Naive thymus-derived CD8-positive, alpha-beta T cell (primary cell): ENCODE results near the gene TENT4B. TPM values are rescaled to one million over a fixed set of nuclear protein-coding genes. Genes with fewer than 3 reads are reported as not detected.

Experiments used
- ATAC-seq, 2 donors: fragments of 150-1000 bp; cut with Tn5 transposase in 1 of 2; sonication (Bioruptor Pico), chemical (Tn5 transposase) in 1 of 2; 1 replicate in 1 of 2; 2 replicates in 1 of 2; pipeline ENCODE4 v1.10.0; 2021; ENCODE audit warnings: mild to moderate bottlenecking in 2 of 2, moderate library complexity in 2 of 2
- POLR2A ChIA-PET: fragments of 350-600 bp; sonication (Branson Sonifier 250); formaldehyde crosslinking; loops from one replicate; lab custom pipeline; 2021; ENCODE audit warnings: antibody characterized with exemption; lab: Charles Lee
- DNase-seq, 10 donors: peaks; one replicate each; pipeline versions ENCODE4 v3.0.0 to v3.0.0-alpha.2; 2020 to 2022
- H3K27ac Mint-ChIP-seq, 10 donors: one replicate each; pipeline ENCODE4 v1.8.0; 2020 to 2022; ENCODE audit warnings: mild to moderate bottlenecking in 10 of 10, mixed read lengths in 10 of 10, moderate library complexity in 4 of 10, inconsistent platforms in 1 of 10
- H3K27me3 Mint-ChIP-seq, 5 donors: one replicate each; pipeline ENCODE4 v1.8.0; 2021 to 2022; ENCODE audit warnings: mixed read lengths in 5 of 5
- H3K36me3 Mint-ChIP-seq, 3 donors: one replicate each; pipeline ENCODE4 v1.8.0; 2020 to 2022; ENCODE audit warnings: mixed read lengths in 3 of 3, mild to moderate bottlenecking in 2 of 3, inconsistent platforms in 1 of 3
- H3K4me1 Mint-ChIP-seq, 4 donors: one replicate each; pipeline ENCODE4 v1.8.0; 2021 to 2022; ENCODE audit warnings: mixed read lengths in 4 of 4
- H3K4me3 Mint-ChIP-seq, 10 donors: one replicate each; pipeline ENCODE4 v1.8.0; 2020 to 2022; ENCODE audit warnings: mild to moderate bottlenecking in 10 of 10, mixed read lengths in 10 of 10, moderate library complexity in 6 of 10, inconsistent platforms in 1 of 10
- H3K9me3 Mint-ChIP-seq, 9 donors: one replicate each; pipeline ENCODE4 v1.8.0; 2020 to 2022; ENCODE audit warnings: mixed read lengths in 9 of 9, mild to moderate bottlenecking in 3 of 9, inconsistent platforms in 1 of 9, moderate library complexity in 1 of 9
- polyA plus RNA-seq, 3 donors: library from polyadenylated mRNA; unstranded; fragments of 300-500 nt; fragmentation: Illumina TruSeq; gene quantifications; one replicate each; pipeline ENCODE4 v1.2.3, GENCODE V29; 2021
- total RNA-seq, 8 experiments: library from RNA in 2 of 8; stranded (reverse) in 2 of 8; gene quantifications; one replicate each; pipeline ENCODE4 v1.2.3 and lab custom pipeline; 2021 to 2026

The TENT4B gene
- total and polyA plus RNA-seq, 5 experiments from 2014 or later: 5.3 to 27.0 (median 8.3) TPM

- H3K27me3 Mint-ChIP-seq: peaks cover 0 to 3% (median 0%) of the 10 kb centered on the region in 5 donors
- H3K36me3 Mint-ChIP-seq: no peaks in the 10 kb centered on the region
- H3K9me3 Mint-ChIP-seq: no peaks in the 10 kb centered on the region
- peaks cover 6 to 25% (median 15%) of the 10 kb centered on the region in 4 donors for H3K4me1 Mint-ChIP-seq
- H3K4me3 Mint-ChIP-seq: peak overlapping the region; percentile 63 to 86 (median 78)
- POLR2A ChIA-PET: interaction anchor here (0.7 to 1.7 kb wide), 4 partner anchors 16 to 110 kb away, joined by 3 to 10 read pairs (median 4); no protein-coding TSS in a partner anchor
- ATAC-seq (no peak), DNase-seq (no peak)
- H3K27ac Mint-ChIP-seq: peak overlapping the region in 3 of 10 donors; percentile 56 to 82 (median 66)
Measured at GRCh38 chr16:50244504-50245416, 91.7 kb downstream of the TENT4B start.

- POLR2A ChIA-PET: interaction anchor here (0.7 to 1.7 kb wide), 4 partner anchors 15 to 109 kb away, joined by 3 to 10 read pairs (median 4); no protein-coding TSS in a partner anchor
- peak overlapping the region; percentile 63 to 86 (median 78) for H3K4me3 Mint-ChIP-seq
- peak overlapping the region in 4 of 10 donors; percentile 28 to 82 (median 61) for H3K27ac Mint-ChIP-seq
- no peaks in the 10 kb centered on the region for H3K9me3 Mint-ChIP-seq
- H3K27me3 Mint-ChIP-seq: peaks cover 0 to 3% (median 0%) of the 10 kb centered on the region in 5 donors
- H3K4me1 Mint-ChIP-seq: peaks cover 6 to 25% (median 15%) of the 10 kb centered on the region in 4 donors
- ATAC-seq (peak; percentile 72 to 87), DNase-seq (peak in 6 of 10 donors; percentile 25 to 49 (median 34))
- no peaks in the 10 kb centered on the region for H3K36me3 Mint-ChIP-seq
Measured at GRCh38 chr16:50245417-50246298, 92.6 kb downstream of the TENT4B start.

GRCh38 chr16:50246299-50247122, 93.4 kb downstream of the TENT4B start:
- Mint-ChIP-seq H3K9me3 (no peaks in the 10 kb centered on the region), H3K4me3 (peak overlapping the region; percentile 59 to 87 (median 74)), H3K36me3 (no peaks in the 10 kb centered on the region), H3K27ac (peak overlapping the region in 2 of 10 donors; percentile 26 to 66), H3K4me1 (peaks cover 6 to 25% (median 16%) of the 10 kb centered on the region in 4 donors), H3K27me3 (peaks cover 0 to 3% (median 0%) of the 10 kb centered on the region in 5 donors)
- peak; percentile 46 to 48 for ATAC-seq
- DNase-seq: no peak
- POLR2A ChIA-PET: interaction anchor here (1.3 to 1.7 kb wide), 2 partner anchors 27 to 108 kb away, joined by 4 to 10 read pairs; no protein-coding TSS in a partner anchor

GRCh38 chr16:50247123-50247905, 94.2 kb downstream of the TENT4B start:
- peak overlapping the region in 3 of 10 donors; percentile 26 to 56 (median 29) for H3K27ac Mint-ChIP-seq
- no peaks in the 10 kb centered on the region for H3K36me3 Mint-ChIP-seq
- peaks cover 0 to 3% (median 0%) of the 10 kb centered on the region in 5 donors for H3K27me3 Mint-ChIP-seq
- DNase-seq (no peak), ATAC-seq (no peak)
- no peaks in the 10 kb centered on the region for H3K9me3 Mint-ChIP-seq
- POLR2A ChIA-PET: no interaction called here
- peak overlapping the region; percentile 30 to 85 (median 74) for H3K4me3 Mint-ChIP-seq
- H3K4me1 Mint-ChIP-seq: peaks cover 6 to 25% (median 16%) of the 10 kb centered on the region in 4 donors

- peak overlapping the region in 9 of 10 donors; percentile 33 to 79 (median 68) for H3K4me3 Mint-ChIP-seq
- peak overlapping the region in 4 of 10 donors; percentile 18 to 69 (median 36) for H3K27ac Mint-ChIP-seq
- H3K36me3 Mint-ChIP-seq: no peaks in the 10 kb centered on the region
- DNase-seq: no peak
- no peaks in the 10 kb centered on the region for H3K9me3 Mint-ChIP-seq
- peaks cover 6 to 25% (median 17%) of the 10 kb centered on the region in 4 donors for H3K4me1 Mint-ChIP-seq
- no peak for ATAC-seq
- peaks cover 0 to 3% (median 0%) of the 10 kb centered on the region in 5 donors for H3K27me3 Mint-ChIP-seq
- POLR2A ChIA-PET: no interaction called here
Measured at GRCh38 chr16:50247906-50248608, 95.0 kb downstream of the TENT4B start.

GRCh38 chr16:50248845-50249244, 95.7 kb downstream of the TENT4B start:
- Mint-ChIP-seq H3K4me1 (peaks cover 6 to 26% (median 18%) of the 10 kb centered on the region in 4 donors), H3K9me3 (no peaks in the 10 kb centered on the region), H3K36me3 (no peaks in the 10 kb centered on the region), H3K27me3 (no peaks in the 10 kb centered on the region), H3K27ac (peak overlapping the region in 3 of 10 donors; percentile 4 to 91 (median 52)), H3K4me3 (peak overlapping the region in 4 of 10 donors; percentile 22 to 79 (median 47))
- POLR2A ChIA-PET: no interaction called here
- ATAC-seq (no peak), DNase-seq (no peak)

GRCh38 chr16:50251375-50252081, 98.4 kb downstream of the TENT4B start:
- no peak for ATAC-seq

GRCh38 chr16:50252082-50252611, 99.0 kb downstream of the TENT4B start:
- H3K4me1 Mint-ChIP-seq: peaks cover 0 to 14% (median 7%) of the 10 kb centered on the region in 4 donors
- ATAC-seq (no peak), DNase-seq (no peak)
- peaks cover 0 to 2% (median 0%) of the 10 kb centered on the region in 3 donors for H3K36me3 Mint-ChIP-seq
- peaks cover 0 to 2% (median 0%) of the 10 kb centered on the region in 5 donors for H3K27me3 Mint-ChIP-seq
- H3K4me3 Mint-ChIP-seq: no peak overlapping the region
- POLR2A ChIA-PET: interaction anchor here (1.1 kb wide), 1 partner anchor 21 kb away, joined by 3 read pairs; no protein-coding TSS in a partner anchor
- H3K27ac Mint-ChIP-seq: peak overlapping the region in 2 of 10 donors; percentile 8 to 47
- no peaks in the 10 kb centered on the region for H3K9me3 Mint-ChIP-seq

More at GRCh38 chr16:50251375-50252081, 98.4 kb downstream of the TENT4B start:
- H3K9me3 Mint-ChIP-seq: no peaks in the 10 kb centered on the region
- POLR2A ChIA-PET: interaction anchor here (1.1 kb wide), 1 partner anchor 22 kb away, joined by 3 read pairs; no protein-coding TSS in a partner anchor
- H3K27ac Mint-ChIP-seq: no peak overlapping the region
- no peak overlapping the region for H3K4me3 Mint-ChIP-seq
- H3K36me3 Mint-ChIP-seq: peaks cover 0 to 2% (median 0%) of the 10 kb centered on the region in 3 donors
- H3K4me1 Mint-ChIP-seq: peaks cover 4 to 20% (median 12%) of the 10 kb centered on the region in 4 donors
- H3K27me3 Mint-ChIP-seq: peaks cover 0 to 2% (median 0%) of the 10 kb centered on the region in 5 donors
- DNase-seq: no peak

- DNase-seq: peak in 1 of 10 donors; percentile 10
- H3K4me3 Mint-ChIP-seq: no peak overlapping the region
- H3K27ac Mint-ChIP-seq: peak overlapping the region in 1 of 10 donors; percentile 32
- no peaks in the 10 kb centered on the region for H3K9me3 Mint-ChIP-seq
- POLR2A ChIA-PET: no interaction called here
- H3K4me1 Mint-ChIP-seq: peaks cover 0 to 12% (median 5%) of the 10 kb centered on the region in 4 donors
- peaks cover 0 to 2% (median 0%) of the 10 kb centered on the region in 5 donors for H3K27me3 Mint-ChIP-seq
- peaks cover 0 to 2% (median 0%) of the 10 kb centered on the region in 3 donors for H3K36me3 Mint-ChIP-seq
- ATAC-seq: no peak
Measured at GRCh38 chr16:50252874-50253513, 99.9 kb downstream of the TENT4B start.
